Measurements from ENCODE around the gene HSPA5.
"Not testable (repeated sequence)": the region's sequence is repeated elsewhere in the genome, so short reads cannot be mapped to it uniquely, and the experiment has no call there.

DNA sequence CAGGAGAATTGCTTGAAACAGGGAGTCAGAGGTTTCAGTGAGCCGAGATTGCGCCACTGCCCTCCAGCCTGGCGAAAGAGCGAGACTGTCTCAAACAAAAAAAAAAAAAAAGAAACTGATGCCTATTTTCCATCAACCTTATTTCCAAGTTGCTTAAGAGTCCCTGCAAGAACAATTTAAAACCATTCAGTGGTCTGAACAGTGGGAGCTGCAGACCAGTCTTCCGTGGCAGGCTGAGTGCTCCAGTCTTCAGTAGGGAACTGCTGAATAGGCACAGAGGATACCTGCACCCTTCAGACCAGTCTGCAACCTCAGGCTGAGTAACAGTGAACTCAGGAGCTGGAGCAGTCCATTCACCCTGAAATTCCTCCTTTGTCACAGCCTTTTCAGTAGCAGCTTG lies 46.7 kb downstream of the HSPA5 start:
- TF ChIP-seq, protein P1, sequence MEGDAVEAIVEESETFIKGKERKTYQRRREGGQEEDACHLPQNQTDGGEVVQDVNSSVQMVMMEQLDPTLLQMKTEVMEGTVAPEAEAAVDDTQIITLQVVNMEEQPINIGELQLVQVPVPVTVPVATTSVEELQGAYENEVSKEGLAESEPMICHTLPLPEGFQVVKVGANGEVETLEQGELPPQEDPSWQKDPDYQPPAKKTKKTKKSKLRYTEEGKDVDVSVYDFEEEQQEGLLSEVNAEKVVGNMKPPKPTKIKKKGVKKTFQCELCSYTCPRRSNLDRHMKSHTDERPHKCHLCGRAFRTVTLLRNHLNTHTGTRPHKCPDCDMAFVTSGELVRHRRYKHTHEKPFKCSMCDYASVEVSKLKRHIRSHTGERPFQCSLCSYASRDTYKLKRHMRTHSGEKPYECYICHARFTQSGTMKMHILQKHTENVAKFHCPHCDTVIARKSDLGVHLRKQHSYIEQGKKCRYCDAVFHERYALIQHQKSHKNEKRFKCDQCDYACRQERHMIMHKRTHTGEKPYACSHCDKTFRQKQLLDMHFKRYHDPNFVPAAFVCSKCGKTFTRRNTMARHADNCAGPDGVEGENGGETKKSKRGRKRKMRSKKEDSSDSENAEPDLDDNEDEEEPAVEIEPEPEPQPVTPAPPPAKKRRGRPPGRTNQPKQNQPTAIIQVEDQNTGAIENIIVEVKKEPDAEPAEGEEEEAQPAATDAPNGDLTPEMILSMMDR (IDR thresholded peaks at IDR 0.05), result not testable (repeated sequence)
- not testable (repeated sequence) for TF ChIP-seq POLR2A (IDR thresholded peaks at IDR 0.05)

Data from tibial nerve (tissue), 3 donors.